WTC11 (cell line): ENCODE measurements around the gene TPK1.

Experiments
- ATF2 ChIP-seq: sonication (generic); formaldehyde crosslinking; IDR thresholded peaks from 2 replicates; pipeline ENCODE4 v1.8.1; 2022; ENCODE audit warnings: low read depth, missing genetic modification reagents, borderline replicate concordance
- CTCF ChIP-seq: fragments of 200-600 bp; IDR thresholded peaks from 2 replicates; pipeline ENCODE4 v1.8.0; 2022; ENCODE audit warnings: antibody characterized with exemption
- NR2C2 ChIP-seq: sonication (generic); formaldehyde crosslinking; IDR thresholded peaks from 2 replicates; pipeline ENCODE4 v1.8.0; 2022; ENCODE audit warnings: mild to moderate bottlenecking, missing genetic modification reagents
- SP1 ChIP-seq: sonication (generic); formaldehyde crosslinking; conservative IDR thresholded peaks from 2 replicates; pipeline ENCODE4 v1.8.1; 2022; ENCODE audit warnings: missing genetic modification reagents
- USF2 ChIP-seq: sonication (generic); formaldehyde crosslinking; IDR thresholded peaks from 2 replicates; pipeline ENCODE4 v1.8.1; 2023; ENCODE audit warnings: mild to moderate bottlenecking, missing genetic modification reagents, moderate library complexity

- no peak for TF ChIP-seq USF2 (CRISPR knock-in tag)
- no peak for TF ChIP-seq SP1 (CRISPR knock-in tag)
- TF ChIP-seq CTCF, result no peak
- no peak for TF ChIP-seq NR2C2 (CRISPR knock-in tag)
- no peak for TF ChIP-seq ATF2 (CRISPR knock-in tag)
These were observed 33.2 kb upstream of the TPK1 start for GRCh38 chr7:144869082-144869481.
